CD4-positive, alpha-beta T cell (primary cell): Measurements from ENCODE around the gene MFN1. TPM values are rescaled to one million over a fixed set of nuclear protein-coding genes. Genes with fewer than 3 reads are reported as not detected.

Source experiments
- ATAC-seq: fragments of 200-7000 bp; cut with Tn5 transposase; one replicate; pipeline ENCODE4 v1.10.0; 2022; ENCODE audit warnings: mild to moderate bottlenecking; ENCODE audit not compliant: poor library complexity
- CTCF ChIA-PET: fragments of 350-600 bp; sonication (Branson Sonifier 250); formaldehyde crosslinking; loops from one replicate; lab custom pipeline; 2021; ENCODE audit warnings: antibody characterized with exemption, inconsistent platforms; lab: Charles Lee
- POLR2A ChIA-PET: fragments of 350-600 bp; sonication (Branson Sonifier 250); formaldehyde crosslinking; loops from one replicate; lab custom pipeline; 2021; ENCODE audit warnings: antibody characterized with exemption, inconsistent platforms; lab: Charles Lee
- DNase-seq, 14 experiments: peaks; one replicate each; pipeline ENCODE4 v3.0.0-alpha.2; 2013 to 2020; ENCODE audit warnings: mixed read lengths in 2 of 14
- H3K27ac ChIP-seq, 2 donors: one replicate each; pipeline versions ENCODE4 v1.5.1 to v1.7.0; 2013; ENCODE audit warnings: low read length in 2 of 2, low read depth in 1 of 2, mild to moderate bottlenecking in 1 of 2
- H3K27me3 ChIP-seq, 2 experiments: 1 replicate in 1 of 2; 2 replicates in 1 of 2; pipeline versions ENCODE4 v1.6.1 to v1.7.0; 2013; ENCODE audit warnings: low read length in 2 of 2, control low read depth in 1 of 2, mild to moderate bottlenecking in 1 of 2, moderate library complexity in 1 of 2; ENCODE audit not compliant: insufficient read depth in 2 of 2, control insufficient read depth in 1 of 2
- H3K36me3 ChIP-seq: one replicate; pipeline ENCODE4 v1.6.1; 2013; ENCODE audit warnings: low read length, control low read depth; ENCODE audit not compliant: insufficient read depth
- H3K4me1 ChIP-seq: one replicate; pipeline ENCODE4 v1.6.1; 2013; ENCODE audit warnings: low read length, control low read depth; ENCODE audit not compliant: insufficient read depth
- H3K4me3 ChIP-seq: one replicate; pipeline ENCODE4 v1.5.1; 2013; ENCODE audit warnings: mild to moderate bottlenecking, low read length, moderate library complexity
- H3K9me3 ChIP-seq, 2 experiments: 1 replicate in 1 of 2; 2 replicates in 1 of 2; pipeline versions ENCODE4 v1.6.1 to v1.7.0; 2013; ENCODE audit warnings: low read length in 2 of 2, mild to moderate bottlenecking in 2 of 2, control low read depth in 1 of 2, moderate library complexity in 1 of 2; ENCODE audit not compliant: control insufficient read depth in 1 of 2, insufficient read depth in 1 of 2
- H3K27ac Mint-ChIP-seq: one replicate; pipeline ENCODE4 v1.8.0; 2020; ENCODE audit warnings: mixed read lengths
- H3K27me3 Mint-ChIP-seq: one replicate; pipeline ENCODE4 v1.8.0; 2021; ENCODE audit warnings: mixed read lengths
- H3K36me3 Mint-ChIP-seq: one replicate; pipeline ENCODE4 v1.8.0; 2021; ENCODE audit warnings: low read depth, mixed read lengths
- H3K4me1 Mint-ChIP-seq: one replicate; pipeline ENCODE4 v1.8.0; 2021; ENCODE audit warnings: low read depth, mixed read lengths
- H3K4me3 Mint-ChIP-seq: one replicate; pipeline ENCODE4 v1.8.0; 2020; ENCODE audit warnings: mild to moderate bottlenecking, mixed read lengths
- H3K9me3 Mint-ChIP-seq: one replicate; pipeline ENCODE4 v1.8.0; 2020; ENCODE audit warnings: mixed read lengths
- CTCF ChIP-seq: fragments of 200-600 bp; IDR thresholded peaks from one replicate; pipeline ENCODE4 v1.8.0; 2022; ENCODE audit warnings: antibody characterized with exemption, mild to moderate bottlenecking
- intact Hi-C, 2 experiments: fragments of 100-400 bp; cut with DNase I in 1 of 2; cut with micrococcal nuclease in 1 of 2; formaldehyde crosslinking; loops; one replicate each; pipeline versions ENCODE4 v1.15.1 to v1.9.0; 2023 to 2025; cut with DNase I, micrococcal nuclease
- total RNA-seq, 174 experiments: library from RNA in 2 of 174; stranded (reverse) in 2 of 174; gene quantifications; one replicate each; pipeline ENCODE4 v1.2.3 and lab custom pipeline; 2021 to 2026

The MFN1 gene
- total RNA-seq, 2 experiments from 2014 or later, result 20.7 to 26.1 TPM

- no peak overlapping the region for H3K27ac ChIP-seq
- H3K9me3 ChIP-seq, result no peaks in the 10 kb centered on the region
- no peaks in the 10 kb centered on the region for H3K36me3 ChIP-seq
- Mint-ChIP-seq H3K4me1 (no peaks in the 10 kb centered on the region), H3K27ac (no peak overlapping the region), H3K36me3 (no peaks in the 10 kb centered on the region), H3K4me3 (no peak overlapping the region), H3K9me3 (no peaks in the 10 kb centered on the region), H3K27me3 (peaks cover 16% of the 10 kb centered on the region)
- CTCF ChIA-PET, result no interaction called here
- ATAC-seq (no peak), DNase-seq (peak in 1 of 14 experiments; percentile 6)
- H3K4me1 ChIP-seq, result no peaks in the 10 kb centered on the region
- no peak for TF ChIP-seq CTCF
- intact Hi-C loops, result no loop called here
- POLR2A ChIA-PET, result interaction anchor here (0.6 kb wide), 1 partner anchor 19 kb away, joined by 3 read pairs; no protein-coding TSS in a partner anchor
- H3K4me3 ChIP-seq, result no peak overlapping the region
- no peaks in the 10 kb centered on the region for H3K27me3 ChIP-seq
Measured at GRCh38 chr3:179432021-179432420, 84.5 kb downstream of the MFN1 start.

- Mint-ChIP-seq H3K27me3 (peaks cover 16% of the 10 kb centered on the region), H3K36me3 (no peaks in the 10 kb centered on the region), H3K4me3 (no peak overlapping the region), H3K27ac (no peak overlapping the region), H3K4me1 (no peaks in the 10 kb centered on the region), H3K9me3 (no peaks in the 10 kb centered on the region)
- TF ChIP-seq CTCF, result no peak
- POLR2A ChIA-PET, result no interaction called here
- Histone ChIP-seq H3K27ac (no peak overlapping the region), H3K36me3 (no peaks in the 10 kb centered on the region), H3K27me3 (no peaks in the 10 kb centered on the region), H3K4me3 (no peak overlapping the region), H3K9me3 (no peaks in the 10 kb centered on the region), H3K4me1 (no peaks in the 10 kb centered on the region)
- no peak for DNase-seq
- ATAC-seq, result no peak
- intact Hi-C loops, result no loop called here
- CTCF ChIA-PET, result no interaction called here
Measured at GRCh38 chr3:179432451-179432850, 84.9 kb downstream of the MFN1 start.

DNA sequence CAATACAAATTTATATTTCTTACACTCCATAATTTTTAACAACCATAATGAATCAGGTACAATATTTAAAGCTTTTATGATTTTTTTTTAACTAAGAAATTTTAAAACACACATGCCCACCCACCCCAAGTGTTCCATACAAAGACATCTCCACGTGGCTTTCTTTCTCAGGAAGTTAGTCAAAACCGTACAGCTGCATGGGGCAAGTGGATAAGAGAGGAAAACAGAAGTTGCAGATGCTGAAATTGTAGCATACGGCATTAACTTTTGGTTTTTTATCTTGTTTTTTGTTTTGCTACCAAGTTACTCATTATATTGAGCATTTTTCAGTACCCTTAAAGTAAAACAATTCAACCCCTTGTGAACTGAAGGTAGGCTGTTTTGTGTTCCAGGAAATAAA lies 89.0 kb downstream of the MFN1 start:
- Mint-ChIP-seq H3K27me3 (peaks cover 6% of the 10 kb centered on the region), H3K4me3 (no peak overlapping the region), H3K4me1 (no peaks in the 10 kb centered on the region), H3K27ac (no peak overlapping the region), H3K9me3 (no peaks in the 10 kb centered on the region), H3K36me3 (no peaks in the 10 kb centered on the region)
- Histone ChIP-seq H3K9me3 (no peaks in the 10 kb centered on the region), H3K4me1 (no peaks in the 10 kb centered on the region), H3K27me3 (no peaks in the 10 kb centered on the region), H3K36me3 (no peaks in the 10 kb centered on the region), H3K27ac (no peak overlapping the region), H3K4me3 (no peak overlapping the region)
- TF ChIP-seq CTCF, result no peak
- ChIA-PET CTCF (no interaction called here), POLR2A (no interaction called here)
- ATAC-seq, result no peak
- intact Hi-C loops, result no loop called here
- no peak for DNase-seq
